IMR-90 (cell line): ENCODE measurements around the gene KCNQ2. TPM values are rescaled to one million over a fixed set of nuclear protein-coding genes. Genes with fewer than 3 reads are reported as not detected.

ENCODE experiments used
- ATAC-seq: fragments of 200-7000 bp; cut with Tn5 transposase; 2 replicates; pipeline ENCODE4 v1.9.1; 2020; ENCODE audit warnings: low read depth, mild to moderate bottlenecking, moderate library complexity
- BruUV-seq: library from RNA; stranded (reverse); fragments of 400-500 nt; replicated peaks from 2 replicates; lab custom pipeline; 2021; lab: Mats Ljungman, UMichigan
- CTCF ChIA-PET: fragments of 300-600 bp; formaldehyde crosslinking; extraction: SDS; loops from one replicate; lab custom pipeline; 2021; ENCODE audit warnings: antibody characterized with exemption; lab: Yijun Ruan, JAX
- POLR2A ChIA-PET: fragments of 300-600 bp; sonication (Branson Sonifier 250); formaldehyde crosslinking; loops from one replicate; lab custom pipeline; 2022; ENCODE audit warnings: antibody characterized with exemption; ENCODE audit not compliant: unreplicated experiment; lab: Charles Lee
- DNase-seq: peaks from one replicate; pipeline ENCODE4 v3.0.0; 2013
- H2AFZ ChIP-seq: replicated peaks from 2 replicates; pipeline ENCODE3; 2013; ENCODE audit warnings: low read length, mild to moderate bottlenecking; ENCODE audit not compliant: poor library complexity
- H2AK5ac ChIP-seq: 2 replicates; pipeline ENCODE4 v1.6.1; 2013; ENCODE audit warnings: low read depth, low read length, inconsistent platforms
- H2AK9ac ChIP-seq: replicated peaks from 2 replicates; pipeline ENCODE3; 2013; ENCODE audit warnings: mild to moderate bottlenecking, low read depth, low read length, moderate library complexity; ENCODE audit not compliant: poor library complexity
- H2BK120ac ChIP-seq: 2 replicates; pipeline ENCODE4 v1.6.1; 2013; ENCODE audit warnings: low read depth, low read length, inconsistent platforms
- H2BK15ac ChIP-seq: 3 replicates; pipeline ENCODE4 v1.6.1; 2013; ENCODE audit warnings: low read depth, low read length, inconsistent platforms
- H2BK20ac ChIP-seq: 2 replicates; pipeline ENCODE4 v1.6.1; 2013; ENCODE audit warnings: low read depth, mild to moderate bottlenecking, inconsistent platforms, low read length, moderate library complexity
- H2BK5ac ChIP-seq: 2 replicates; pipeline ENCODE4 v1.6.1; 2013; ENCODE audit warnings: mild to moderate bottlenecking, low read depth, low read length, inconsistent platforms; ENCODE audit not compliant: poor library complexity, severe bottlenecking
- H3K14ac ChIP-seq: replicated peaks from 2 replicates; pipeline ENCODE4 v1.6.1; 2013; ENCODE audit warnings: low read depth, low read length, inconsistent platforms
- H3K18ac ChIP-seq: 2 replicates; pipeline ENCODE4 v1.6.1; 2013; ENCODE audit warnings: low read depth, low read length, control low read depth
- H3K23ac ChIP-seq: 2 replicates; pipeline ENCODE4 v1.6.1; 2013; ENCODE audit warnings: low read depth, low read length, inconsistent platforms
- H3K27ac ChIP-seq: 2 replicates; pipeline ENCODE4 v1.5.1; 2013; ENCODE audit warnings: mild to moderate bottlenecking, control low read depth, low read length; ENCODE audit not compliant: insufficient read depth
- H3K27me3 ChIP-seq: 2 replicates; pipeline ENCODE4 v1.6.1; 2013; ENCODE audit warnings: low read length; ENCODE audit not compliant: control insufficient read depth, insufficient read depth
- H3K36me3 ChIP-seq: 2 replicates; pipeline ENCODE4 v1.6.1; 2013; ENCODE audit warnings: low read length, mixed read lengths; ENCODE audit not compliant: control insufficient read depth, insufficient read depth
- H3K4ac ChIP-seq: 2 replicates; pipeline ENCODE4 v1.6.1; 2013; ENCODE audit warnings: low read depth, low read length, inconsistent platforms
- H3K4me1 ChIP-seq: 2 replicates; pipeline ENCODE4 v1.6.1; 2013; ENCODE audit warnings: low read length, mixed read lengths; ENCODE audit not compliant: control insufficient read depth, insufficient read depth
- H3K4me2 ChIP-seq: 2 replicates; pipeline ENCODE4 v1.6.1; 2013; ENCODE audit warnings: low read depth, mild to moderate bottlenecking, control low read depth, low read length, moderate library complexity
- H3K4me3 ChIP-seq: 2 replicates; pipeline ENCODE4 v1.5.1; 2013; ENCODE audit warnings: low read depth, mild to moderate bottlenecking, control low read depth, low read length, moderate library complexity; ENCODE audit not compliant: insufficient read depth
- H3K56ac ChIP-seq: 2 replicates; pipeline ENCODE4 v1.6.1; 2013; ENCODE audit warnings: low read length, inconsistent platforms; ENCODE audit not compliant: insufficient read depth; ENCODE audit errors: extremely low read depth
- H3K79me1 ChIP-seq, 2 experiments: 2 replicates each; pipeline ENCODE4 v1.6.1; 2013; ENCODE audit warnings: low read length in 2 of 2, inconsistent platforms in 1 of 2, low read depth in 1 of 2
- H3K9ac ChIP-seq: 2 replicates; pipeline ENCODE4 v1.6.1; 2013; ENCODE audit warnings: low read depth, low read length, control low read depth
- H3K9me1 ChIP-seq: 2 replicates; pipeline ENCODE4 v1.6.1; 2013; ENCODE audit warnings: low read length, inconsistent platforms; ENCODE audit not compliant: insufficient read depth
- H3K9me3 ChIP-seq: 2 replicates; pipeline ENCODE4 v1.6.1; 2013; ENCODE audit warnings: low read length; ENCODE audit not compliant: control insufficient read depth, insufficient read depth
- H4K20me1 ChIP-seq: 2 replicates; pipeline ENCODE4 v1.6.1; 2013; ENCODE audit warnings: low read length, inconsistent platforms; ENCODE audit not compliant: insufficient read depth
- H4K5ac ChIP-seq: 2 replicates; pipeline ENCODE4 v1.6.1; 2013; ENCODE audit warnings: mild to moderate bottlenecking, low read depth, low read length, control low read depth
- H4K8ac ChIP-seq, 2 experiments: 2 replicates each; pipeline ENCODE4 v1.6.1; 2013; ENCODE audit warnings: low read depth in 2 of 2, low read length in 2 of 2, control low read depth in 1 of 2, inconsistent platforms in 1 of 2
- H4K91ac ChIP-seq: 2 replicates; pipeline ENCODE4 v1.6.1; 2013; ENCODE audit warnings: low read depth, low read length, inconsistent platforms; ENCODE audit not compliant: insufficient read depth
- ELK1 ChIP-seq: fragments of 150-350 bp; IDR thresholded peaks from 2 replicates; pipeline ENCODE4 v1.6.1; 2016; ENCODE audit warnings: low read depth, mild to moderate bottlenecking, low read length, moderate library complexity, borderline replicate concordance
- FOS ChIP-seq: fragments of 150-350 bp; IDR thresholded peaks from 2 replicates; pipeline ENCODE4 v1.6.1; 2016; ENCODE audit warnings: low read depth, low read length
- MAFK ChIP-seq: IDR thresholded peaks from 2 replicates; pipeline ENCODE4 v1.6.1; 2012; ENCODE audit warnings: low read depth, low read length, improper control_type of control experiment
- MAZ ChIP-seq: IDR thresholded peaks from 2 replicates; pipeline ENCODE4 v1.6.1; 2012; ENCODE audit warnings: low read depth, mild to moderate bottlenecking, low read length, improper control_type of control experiment, moderate library complexity, borderline replicate concordance
- POLR2A ChIP-seq: IDR thresholded peaks from 2 replicates; pipeline ENCODE4 v1.6.1; 2012; ENCODE audit warnings: mild to moderate bottlenecking, low read depth, low read length
- WGBS, 2 experiments: methylation state at CpG; one replicate each; pipeline versions ENCODE4 v1.1.5 to v1.1.7; 2013; ENCODE audit warnings: missing lambda C conversion rate in 2 of 2; ENCODE audit not compliant: insufficient read length in 1 of 2; ENCODE audit errors: extremely low coverage in 2 of 2; 5-methylcytosine and 5-hydroxymethylcytosine counted together
- dilution Hi-C: fragments of 300-500 bp; cut with HindIII; formaldehyde crosslinking; loops from one replicate; pipeline ENCODE4 v1.14.3; 2018; ENCODE audit warnings: low sequenced_read_pairs; ENCODE audit not compliant: unreplicated experiment
- in situ Hi-C: fragments of 300-500 bp; cut with MboI; formaldehyde crosslinking; loops from 3 replicates; pipeline ENCODE4 v1.14.3; 2019; ENCODE audit warnings: low sequenced_read_pairs, inconsistent platforms, mixed read lengths
- intact Hi-C: fragments of 100-400 bp; cut with micrococcal nuclease; formaldehyde crosslinking; loops from 2 replicates; pipeline ENCODE4 v1.10.0; 2022
- polyA plus RNA-seq, 3 experiments: library from polyadenylated mRNA; depleted of rRNA; stranded (reverse); fragments of >200 nt; gene quantifications; 2 replicates each; pipeline ENCODE4 v1.2.3, GENCODE V29; 2012; ENCODE audit warnings: low replicate concordance in 1 of 3
- total RNA-seq: library from RNA; depleted of rRNA; stranded (reverse); fragments of >200 nt; gene quantifications from 2 replicates; pipeline ENCODE4 v1.2.3, GENCODE V29; 2012

Gene KCNQ2
- total and polyA plus RNA-seq, 2 of the 4 experiments (the other 2 are of a cell fraction): 0.02 TPM; not detected in 1

GRCh38 chr20:63471717-63471980, 806 bp downstream of the KCNQ2 start:
- DNase-seq: no peak
- no peak overlapping the region for H3K18ac ChIP-seq
- BruUV-seq: no TSS peak
- intact Hi-C loops (no loop called here), dilution Hi-C loops (no loop called here), in situ Hi-C loops (no loop called here)
- H3K4me1 ChIP-seq: no peaks in the 10 kb centered on the region
- H4K5ac ChIP-seq: no peak overlapping the region
- POLR2A ChIA-PET: no interaction called here
- no peaks in the 10 kb centered on the region for H3K36me3 ChIP-seq
- no peak overlapping the region for H2AK9ac ChIP-seq
- no peak overlapping the region for H3K27ac ChIP-seq
- ATAC-seq: no peak
- H3K27me3 ChIP-seq: peaks cover 74% of the 10 kb centered on the region
- no peaks in the 10 kb centered on the region for H3K79me1 ChIP-seq
- no peak overlapping the region for H3K4me3 ChIP-seq
- no peaks in the 10 kb centered on the region; the same call in 1 of the 2 replicates for H4K20me1 ChIP-seq
- no peak overlapping the region for H2BK120ac ChIP-seq
- H3K9ac ChIP-seq: no peak overlapping the region
- no peak overlapping the region for H3K56ac ChIP-seq
- no peaks in the 10 kb centered on the region for H3K9me1 ChIP-seq
- H2BK5ac ChIP-seq: no peak overlapping the region
- no peak overlapping the region for H2AK5ac ChIP-seq
- H2AFZ ChIP-seq: no peak overlapping the region
- H2BK20ac ChIP-seq: no peak overlapping the region
- no peak overlapping the region for H2BK15ac ChIP-seq
- H3K9me3 ChIP-seq: no peaks in the 10 kb centered on the region
- H3K4ac ChIP-seq: no peak overlapping the region
- H3K23ac ChIP-seq: no peak overlapping the region
- WGBS, 2 experiments: 0% methylated on average over 2 of the region's 27 CpGs; no CpG with 5 or more reads in 1 of the 2 experiments
- CTCF ChIA-PET: no interaction called here
- no peak overlapping the region for H4K91ac ChIP-seq
- no peak overlapping the region for H3K14ac ChIP-seq
- no peak overlapping the region for H4K8ac ChIP-seq
- TF ChIP-seq POLR2A (no peak), ELK1 (no peak), FOS (no peak), MAZ (no peak), MAFK (no peak)
- no peak overlapping the region for H3K4me2 ChIP-seq
